Measurements from ENCODE around the gene IFFO2.

IFFO2 gene

GRCh38 chr1:18962855-18963737, 6.6 kb upstream of the IFFO2 start:
- Mint-ChIP-seq H3K9me3 (no peaks in the 10 kb centered on the region), H3K27me3 (peaks cover 4% of the 10 kb centered on the region), H3K36me3 (ENCODE audit: low read depth) (no peaks in the 10 kb centered on the region), H3K4me3 (no peak overlapping the region), H3K4me1 (peaks cover 25% of the 10 kb centered on the region), H3K27ac (no peak overlapping the region)
- no peak for DNase-seq
- ATAC-seq, result no peak

GRCh38 chr1:18962121-18962721, 5.7 kb upstream of the IFFO2 start:
- ATAC-seq, result no peak
- no peak for DNase-seq
- no peak overlapping the region for H3K4me3 Mint-ChIP-seq
- no peaks in the 10 kb centered on the region for H3K9me3 Mint-ChIP-seq
- H3K27me3 Mint-ChIP-seq, result peaks cover 7% of the 10 kb centered on the region
- H3K27ac Mint-ChIP-seq, result no peak overlapping the region
- H3K4me1 Mint-ChIP-seq, result peaks cover 34% of the 10 kb centered on the region
- H3K36me3 Mint-ChIP-seq (ENCODE audit: low read depth), result no peaks in the 10 kb centered on the region

- Mint-ChIP-seq H3K4me3 (no peak overlapping the region), H3K36me3 (ENCODE audit: low read depth) (no peaks in the 10 kb centered on the region), H3K27me3 (peaks cover 7% of the 10 kb centered on the region), H3K27ac (no peak overlapping the region), H3K9me3 (no peaks in the 10 kb centered on the region), H3K4me1 (peaks cover 28% of the 10 kb centered on the region)
- DNase-seq (no peak), ATAC-seq (no peak)
These were observed 4.3 kb upstream of the IFFO2 start for GRCh38 chr1:18960821-18961220.

GRCh38 chr1:18960409-18960808, 3.9 kb upstream of the IFFO2 start:
- Mint-ChIP-seq H3K27me3 (peaks cover 7% of the 10 kb centered on the region), H3K36me3 (ENCODE audit: low read depth) (no peaks in the 10 kb centered on the region), H3K27ac (no peak overlapping the region), H3K4me1 (peaks cover 24% of the 10 kb centered on the region), H3K9me3 (no peaks in the 10 kb centered on the region), H3K4me3 (no peak overlapping the region)
- no peak for DNase-seq
- ATAC-seq, result no peak

GRCh38 chr1:18959591-18959990, 3.1 kb upstream of the IFFO2 start:
- H3K4me1 Mint-ChIP-seq, result peaks cover 25% of the 10 kb centered on the region
- no peak overlapping the region for H3K4me3 Mint-ChIP-seq
- no peak for ATAC-seq
- H3K27me3 Mint-ChIP-seq, result peaks cover 7% of the 10 kb centered on the region
- no peak for DNase-seq
- H3K27ac Mint-ChIP-seq, result no peak overlapping the region
- no peaks in the 10 kb centered on the region for H3K9me3 Mint-ChIP-seq
- H3K36me3 Mint-ChIP-seq (ENCODE audit: low read depth), result no peaks in the 10 kb centered on the region

GRCh38 chr1:18957532-18958300, 1.2 kb upstream of the IFFO2 start:
- ATAC-seq, result no peak
- Mint-ChIP-seq H3K27ac (peak overlapping the region; percentile 14), H3K36me3 (ENCODE audit: low read depth) (peaks cover 5% of the 10 kb centered on the region), H3K4me3 (peak overlapping the region; percentile 79), H3K4me1 (peaks cover 41% of the 10 kb centered on the region), H3K27me3 (peaks cover 7% of the 10 kb centered on the region), H3K9me3 (no peaks in the 10 kb centered on the region)
- no peak for DNase-seq

GRCh38 chr1:18957136-18957521, 653 bp upstream of the IFFO2 start:
- DNase-seq (no peak), ATAC-seq (no peak)
- no peaks in the 10 kb centered on the region for H3K9me3 Mint-ChIP-seq
- peak overlapping the region; percentile 79 for H3K4me3 Mint-ChIP-seq
- H3K36me3 Mint-ChIP-seq (ENCODE audit: low read depth), result peaks cover 11% of the 10 kb centered on the region
- H3K27me3 Mint-ChIP-seq, result peaks cover 7% of the 10 kb centered on the region
- peak overlapping the region; percentile 14 for H3K27ac Mint-ChIP-seq
- peaks cover 47% of the 10 kb centered on the region for H3K4me1 Mint-ChIP-seq

GRCh38 chr1:18955441-18956192, 859 bp downstream of the IFFO2 start:
- DNase-seq, result peak; percentile 50
- Mint-ChIP-seq H3K4me3 (peak overlapping the region; percentile 83), H3K9me3 (no peaks in the 10 kb centered on the region)

GRCh38 chr1:18955131-18955440, 1.4 kb downstream of the IFFO2 start:
- Mint-ChIP-seq H3K4me1 (peaks cover 65% of the 10 kb centered on the region), H3K36me3 (ENCODE audit: low read depth) (peaks cover 12% of the 10 kb centered on the region), H3K9me3 (no peaks in the 10 kb centered on the region), H3K4me3 (peak overlapping the region; percentile 83), H3K27me3 (peaks cover 5% of the 10 kb centered on the region), H3K27ac (peak overlapping the region; percentile 34)
- DNase-seq (no peak), ATAC-seq (no peak)

More at GRCh38 chr1:18955441-18956192, 859 bp downstream of the IFFO2 start:
- Mint-ChIP-seq H3K4me1 (peaks cover 62% of the 10 kb centered on the region), H3K36me3 (ENCODE audit: low read depth) (peaks cover 12% of the 10 kb centered on the region), H3K27me3 (peaks cover 7% of the 10 kb centered on the region), H3K27ac (peak overlapping the region; percentile 34)
- ATAC-seq, result peak; percentile 2

GRCh38 chr1:18954270-18955071, 2.0 kb downstream of the IFFO2 start:
- Mint-ChIP-seq H3K36me3 (ENCODE audit: low read depth) (peaks cover 12% of the 10 kb centered on the region), H3K9me3 (no peaks in the 10 kb centered on the region), H3K27ac (peak overlapping the region; percentile 52)

GRCh38 chr1:18953731-18954231, 2.7 kb downstream of the IFFO2 start:
- H3K27ac Mint-ChIP-seq, result peak overlapping the region; percentile 52
- ATAC-seq, result no peak
- peaks cover 78% of the 10 kb centered on the region for H3K4me1 Mint-ChIP-seq
- H3K36me3 Mint-ChIP-seq (ENCODE audit: low read depth), result peaks cover 12% of the 10 kb centered on the region
- peaks cover 3% of the 10 kb centered on the region for H3K27me3 Mint-ChIP-seq
- H3K9me3 Mint-ChIP-seq, result no peaks in the 10 kb centered on the region
- DNase-seq, result no peak
- H3K4me3 Mint-ChIP-seq, result peak overlapping the region; percentile 83

More at GRCh38 chr1:18954270-18955071, 2.0 kb downstream of the IFFO2 start:
- ATAC-seq (no peak), DNase-seq (no peak)
- Mint-ChIP-seq H3K4me1 (peaks cover 71% of the 10 kb centered on the region), H3K4me3 (peak overlapping the region; percentile 83), H3K27me3 (peaks cover 4% of the 10 kb centered on the region)

- Mint-ChIP-seq H3K27me3 (no peaks in the 10 kb centered on the region), H3K9me3 (no peaks in the 10 kb centered on the region), H3K27ac (peak overlapping the region; percentile 99), H3K36me3 (ENCODE audit: low read depth) (peaks cover 12% of the 10 kb centered on the region), H3K4me1 (peaks cover 82% of the 10 kb centered on the region), H3K4me3 (peak overlapping the region; percentile 80)
- peak; percentile 59 for ATAC-seq
- peak; percentile 85 for DNase-seq
These were observed 4.6 kb downstream of the IFFO2 start for GRCh38 chr1:18951818-18952391.

- DNase-seq (peak; percentile 42), ATAC-seq (no peak)
- H3K27ac Mint-ChIP-seq, result peak overlapping the region; percentile 99
- peak overlapping the region; percentile 80 for H3K4me3 Mint-ChIP-seq
- no peaks in the 10 kb centered on the region for H3K9me3 Mint-ChIP-seq
- H3K4me1 Mint-ChIP-seq, result peaks cover 87% of the 10 kb centered on the region
- H3K36me3 Mint-ChIP-seq (ENCODE audit: low read depth), result peaks cover 12% of the 10 kb centered on the region
- H3K27me3 Mint-ChIP-seq, result no peaks in the 10 kb centered on the region
These were observed 5.1 kb downstream of the IFFO2 start for GRCh38 chr1:18951416-18951815.

Data from activated naive CD8-positive, alpha-beta T cell treated with anti-CD3 and anti-CD28 coated beads, Interleukin-2, amount 50 U/mL, for 24 hours (primary cell).